Trophoblast cell (in vitro differentiated cells and primary cell): ENCODE results near the gene MYO18B.

Experiments used
- DNase-seq, 2 donors: peaks; one replicate each; pipeline ENCODE4 v3.0.0-alpha.2; 2016
- H2AFZ ChIP-seq: 2 replicates; pipeline ENCODE4 v1.6.1; 2013; ENCODE audit warnings: low read length, moderate library complexity, mild to moderate bottlenecking; ENCODE audit not compliant: insufficient read depth, poor library complexity
- H2AK5ac ChIP-seq: 2 replicates; pipeline ENCODE4 v1.6.1; 2013; ENCODE audit warnings: mild to moderate bottlenecking, low read length
- H2BK120ac ChIP-seq: 2 replicates; pipeline ENCODE4 v1.6.1; 2013; ENCODE audit warnings: low read length, mild to moderate bottlenecking, moderate library complexity; ENCODE audit not compliant: insufficient read depth, poor library complexity
- H2BK12ac ChIP-seq: 2 replicates; pipeline ENCODE4 v1.6.1; 2013; ENCODE audit warnings: mild to moderate bottlenecking, low read length, moderate library complexity
- H2BK5ac ChIP-seq: 2 replicates; pipeline ENCODE4 v1.6.1; 2013; ENCODE audit warnings: low read length, low read depth, moderate library complexity, mild to moderate bottlenecking; ENCODE audit not compliant: poor library complexity
- H3K14ac ChIP-seq: 2 replicates; pipeline ENCODE4 v1.6.1; 2013; ENCODE audit warnings: mild to moderate bottlenecking, low read length
- H3K18ac ChIP-seq: 2 replicates; pipeline ENCODE4 v1.6.1; 2013; ENCODE audit warnings: mild to moderate bottlenecking, low read length
- H3K23ac ChIP-seq: 2 replicates; pipeline ENCODE4 v1.6.1; 2013; ENCODE audit warnings: low read length
- H3K27ac ChIP-seq: 2 replicates; pipeline ENCODE4 v1.5.1; 2013; ENCODE audit warnings: low read depth, mild to moderate bottlenecking, inconsistent platforms, low read length, moderate library complexity
- H3K27me3 ChIP-seq: 2 replicates; pipeline ENCODE4 v1.6.1; 2013; ENCODE audit warnings: inconsistent platforms, mild to moderate bottlenecking, low read length, moderate library complexity; ENCODE audit not compliant: insufficient read depth
- H3K36me3 ChIP-seq, 2 experiments: 1 replicate in 1 of 2; 2 replicates in 1 of 2; pipeline ENCODE4 v1.6.1; 2013; ENCODE audit warnings: low read length in 2 of 2, mild to moderate bottlenecking in 2 of 2, moderate library complexity in 1 of 2; ENCODE audit not compliant: insufficient read depth in 2 of 2, control insufficient read depth in 1 of 2
- H3K4ac ChIP-seq: 2 replicates; pipeline ENCODE4 v1.6.1; 2013; ENCODE audit warnings: low read depth, mild to moderate bottlenecking, low read length, moderate library complexity
- H3K4me1 ChIP-seq, 2 experiments: 1 replicate in 1 of 2; 2 replicates in 1 of 2; pipeline ENCODE4 v1.6.1; 2013; ENCODE audit warnings: low read length in 2 of 2, mild to moderate bottlenecking in 2 of 2, moderate library complexity in 1 of 2; ENCODE audit not compliant: insufficient read depth in 2 of 2, control insufficient read depth in 1 of 2
- H3K4me2 ChIP-seq: 2 replicates; pipeline ENCODE4 v1.6.1; 2013; ENCODE audit warnings: inconsistent platforms, mild to moderate bottlenecking, low read length, moderate library complexity
- H3K4me3 ChIP-seq: 2 replicates; pipeline ENCODE4 v1.5.1; 2013; ENCODE audit warnings: mild to moderate bottlenecking, low read depth, low read length, inconsistent platforms
- H3K79me1 ChIP-seq: one replicate; pipeline ENCODE4 v1.6.1; 2013; ENCODE audit warnings: low read length
- H3K79me2 ChIP-seq: 2 replicates; pipeline ENCODE4 v1.6.1; 2013; ENCODE audit warnings: low read length, mild to moderate bottlenecking; ENCODE audit not compliant: control insufficient read depth, insufficient read depth, poor library complexity
- H3K9ac ChIP-seq: 2 replicates; pipeline ENCODE4 v1.6.1; 2013; ENCODE audit warnings: mild to moderate bottlenecking, low read length
- H3K9me3 ChIP-seq: 2 replicates; pipeline ENCODE4 v1.6.1; 2013; ENCODE audit warnings: low read depth, mild to moderate bottlenecking, control low read depth, inconsistent platforms, low read length; ENCODE audit not compliant: insufficient read depth
- H4K12ac ChIP-seq: 2 replicates; pipeline ENCODE4 v1.6.1; 2013; ENCODE audit warnings: low read depth, mild to moderate bottlenecking, low read length, moderate library complexity
- H4K8ac ChIP-seq: 2 replicates; pipeline ENCODE4 v1.6.1; 2013; ENCODE audit warnings: low read depth, mild to moderate bottlenecking, low read length, moderate library complexity
- H4K91ac ChIP-seq: one replicate; pipeline ENCODE4 v1.6.1; 2013; ENCODE audit warnings: low read depth, mild to moderate bottlenecking, low read length, moderate library complexity
- WGBS: extraction: QIAGEN DNeasy Blood & Tissue Kit; methylation state at CpG from one replicate; pipeline ENCODE4 v1.1.7; 2013; ENCODE audit warnings: missing lambda C conversion rate; ENCODE audit not compliant: insufficient read length, insufficient coverage; ENCODE audit errors: extremely low coverage; 5-methylcytosine and 5-hydroxymethylcytosine counted together

Gene MYO18B

DNA sequence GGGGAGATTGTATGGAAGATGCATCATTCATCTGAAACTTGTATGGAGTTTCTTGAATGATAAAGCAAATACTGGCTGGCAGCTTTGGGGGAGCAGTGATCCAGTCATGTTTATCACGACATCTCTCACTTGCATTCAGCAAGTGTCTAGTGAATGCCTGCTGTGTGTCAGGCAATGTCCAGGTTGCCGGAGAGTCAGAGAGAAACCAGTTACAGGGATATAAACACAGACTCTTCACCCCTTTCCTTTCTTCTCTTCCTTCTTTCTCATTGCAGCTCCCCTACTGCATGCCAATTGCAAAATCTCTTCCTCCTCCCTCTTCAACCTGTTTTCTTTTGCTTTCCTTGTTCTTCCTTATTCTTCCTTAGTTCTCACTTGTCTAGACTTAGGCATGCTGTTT is 220.7 kb downstream of the MYO18B start:
- no peak overlapping the region for H3K4me2 ChIP-seq
- H4K8ac ChIP-seq: no peak overlapping the region
- no peak overlapping the region for H3K27ac ChIP-seq
- no peaks in the 10 kb centered on the region for H3K9me3 ChIP-seq
- no peak overlapping the region for H3K9ac ChIP-seq
- no peak overlapping the region for H3K4me3 ChIP-seq
- no peak overlapping the region for H3K18ac ChIP-seq
- H2AFZ ChIP-seq: no peak overlapping the region
- H3K14ac ChIP-seq: no peak overlapping the region
- H4K91ac ChIP-seq: no peak overlapping the region
- H3K79me1 ChIP-seq: no peaks in the 10 kb centered on the region
- no peak overlapping the region for H4K12ac ChIP-seq
- H3K36me3 ChIP-seq: no peaks in the 10 kb centered on the region
- no peaks in the 10 kb centered on the region for H3K27me3 ChIP-seq
- H3K79me2 ChIP-seq: no peaks in the 10 kb centered on the region
- WGBS: no CpG with 5 or more reads among the region's 2 CpGs
- no peak overlapping the region for H2AK5ac ChIP-seq
- no peak overlapping the region for H2BK12ac ChIP-seq
- no peak overlapping the region for H2BK120ac ChIP-seq
- no peak overlapping the region for H3K4ac ChIP-seq
- H3K23ac ChIP-seq: no peak overlapping the region
- no peak overlapping the region for H2BK5ac ChIP-seq
- no peak for DNase-seq
- H3K4me1 ChIP-seq: no peaks in the 10 kb centered on the region

DNA sequence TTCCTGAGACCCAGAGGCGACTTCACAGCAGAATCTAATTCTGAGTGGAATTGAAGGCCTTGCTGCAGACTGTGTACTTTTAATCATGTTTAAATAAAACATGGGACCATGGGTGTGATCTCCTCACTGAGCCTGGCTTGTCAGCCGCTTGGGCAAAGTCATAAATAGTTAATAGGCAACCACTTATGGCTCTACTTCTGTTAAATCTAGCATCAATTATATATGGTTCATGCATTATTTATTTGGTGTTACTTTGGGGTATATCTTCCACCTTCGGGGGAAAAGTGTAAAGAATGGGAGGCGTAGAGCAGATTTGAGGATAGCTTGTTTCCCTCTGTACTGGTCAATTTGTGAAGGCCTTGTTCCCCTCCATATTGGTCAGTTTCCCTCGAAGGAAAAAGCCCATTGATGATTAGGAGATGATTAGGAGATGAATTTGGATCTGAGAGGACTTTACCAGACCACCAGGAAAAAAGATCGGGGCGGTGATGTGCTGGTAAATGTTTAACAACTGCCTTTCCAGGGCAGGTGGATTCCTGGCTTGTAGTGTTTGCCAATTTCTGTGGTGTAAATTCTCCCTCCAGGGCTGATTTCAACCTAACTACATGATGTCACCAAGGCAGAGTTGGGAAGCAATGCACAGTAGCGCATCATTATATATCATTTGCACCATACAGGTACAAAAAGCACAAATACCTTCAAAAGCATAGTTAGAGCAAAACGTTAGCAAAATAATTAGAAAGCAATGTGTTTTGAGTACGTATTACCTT is 223.2 kb downstream of the MYO18B start:
- Histone ChIP-seq H2BK120ac (no peak overlapping the region), H3K18ac (no peak overlapping the region), H4K12ac (no peak overlapping the region), H3K23ac (no peak overlapping the region), H3K4me3 (no peak overlapping the region), H3K27me3 (no peaks in the 10 kb centered on the region), H2BK12ac (no peak overlapping the region), H3K9ac (no peak overlapping the region), H3K9me3 (no peaks in the 10 kb centered on the region), H4K91ac (no peak overlapping the region), H3K79me1 (no peaks in the 10 kb centered on the region), H2AK5ac (no peak overlapping the region), H3K36me3 (no peaks in the 10 kb centered on the region), H2BK5ac (no peak overlapping the region), H3K4me1 (peaks cover 0 to 1% of the 10 kb centered on the region in 2 experiments), H3K27ac (no peak overlapping the region), H3K4ac (no peak overlapping the region), H3K4me2 (no peak overlapping the region), H3K14ac (no peak overlapping the region), H3K79me2 (no peaks in the 10 kb centered on the region), H4K8ac (no peak overlapping the region), H2AFZ (no peak overlapping the region)
- no peak for DNase-seq
- no CpG with 5 or more reads among the region's 10 CpGs for WGBS

- Histone ChIP-seq H3K14ac (no peak overlapping the region), H2BK5ac (no peak overlapping the region), H3K79me1 (no peaks in the 10 kb centered on the region), H3K4ac (no peak overlapping the region), H3K36me3 (no peaks in the 10 kb centered on the region), H4K91ac (no peak overlapping the region), H3K27me3 (no peaks in the 10 kb centered on the region), H4K12ac (no peak overlapping the region), H2BK12ac (no peak overlapping the region), H2BK120ac (no peak overlapping the region), H3K27ac (no peak overlapping the region), H3K4me2 (no peak overlapping the region), H3K4me3 (no peak overlapping the region), H2AFZ (no peak overlapping the region), H3K18ac (no peak overlapping the region), H2AK5ac (no peak overlapping the region), H4K8ac (no peak overlapping the region), H3K23ac (no peak overlapping the region), H3K9me3 (no peaks in the 10 kb centered on the region), H3K9ac (no peak overlapping the region), H3K4me1 (peaks cover 5 to 6% of the 10 kb centered on the region in 2 experiments), H3K79me2 (no peaks in the 10 kb centered on the region)
- DNase-seq: no peak
- WGBS: no CpG with 5 or more reads among the region's 8 CpGs
Measured at GRCh38 chr22:25966448-25966913, 224.5 kb downstream of the MYO18B start.

- Histone ChIP-seq H3K23ac (no peak overlapping the region), H3K9me3 (no peaks in the 10 kb centered on the region), H3K4me1 (peaks cover 5 to 6% of the 10 kb centered on the region in 2 experiments), H3K14ac (no peak overlapping the region), H3K4me3 (no peak overlapping the region), H3K79me2 (no peaks in the 10 kb centered on the region), H4K91ac (no peak overlapping the region), H3K4ac (no peak overlapping the region), H3K27me3 (no peaks in the 10 kb centered on the region), H4K8ac (no peak overlapping the region), H3K9ac (no peak overlapping the region), H2AK5ac (no peak overlapping the region), H2BK12ac (no peak overlapping the region), H2BK120ac (no peak overlapping the region), H2BK5ac (no peak overlapping the region), H3K79me1 (no peaks in the 10 kb centered on the region), H3K27ac (no peak overlapping the region), H3K4me2 (no peak overlapping the region), H3K18ac (no peak overlapping the region), H3K36me3 (no peaks in the 10 kb centered on the region), H4K12ac (no peak overlapping the region), H2AFZ (no peak overlapping the region)
- no peak for DNase-seq
Measured at GRCh38 chr22:25969286-25969685, 227.3 kb downstream of the MYO18B start.
